ENCODE results near the gene SEMA3F.

DNA sequence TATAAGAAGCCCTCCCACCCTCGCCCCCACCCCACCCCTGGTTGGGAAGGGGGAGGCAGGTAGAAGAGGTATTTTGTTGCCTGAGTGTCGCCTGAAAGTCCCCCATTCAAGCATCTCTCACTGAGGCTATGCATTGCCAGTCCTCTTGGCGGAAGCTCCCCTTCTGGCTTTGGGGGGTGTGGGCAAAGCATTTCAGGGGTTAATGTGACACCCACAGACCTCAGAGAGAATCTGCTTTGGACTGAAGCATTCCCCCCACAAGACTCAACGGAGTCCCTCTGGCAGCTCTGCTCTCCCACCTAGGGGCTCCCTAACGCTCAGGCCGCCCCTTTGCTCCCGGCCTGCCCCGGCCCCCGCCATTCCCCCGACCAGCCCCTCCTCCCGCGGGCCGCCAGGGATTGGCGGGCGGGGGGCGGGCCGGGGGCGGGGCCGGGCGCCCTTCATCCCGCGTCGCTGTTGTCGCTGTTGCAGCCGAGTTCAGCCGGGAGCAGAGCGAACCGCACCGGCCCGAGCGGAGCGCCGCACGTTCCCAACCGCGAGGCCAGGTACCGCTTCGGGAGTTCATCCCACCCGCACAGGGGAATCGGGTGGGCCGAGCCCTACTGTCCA lies 49.8 kb downstream of the SEMA3F start, which contains the start of gene SLC38A3:
- TF ChIP-seq CTCF (conservative IDR thresholded peaks at IDR 0.05) (no peak), EZH2 (IDR thresholded peaks at IDR 0.05; ENCODE audit: low read depth) (no peak)

All from PC-9 (cell line).